ENCODE data around the gene LRP10.
"Not testable (repeated sequence)": the region's sequence is repeated elsewhere in the genome, so short reads cannot be mapped to it uniquely, and the experiment has no call there.

The LRP10 gene

GRCh38 chr14:22845821-22846625 is 25.5 kb upstream of the LRP10 start:
- Histone ChIP-seq H3K4me1 (ENCODE audit: control insufficient read depth, low read depth, low read length) (peaks cover 14% of the 10 kb centered on the region), H3K36me3 (ENCODE audit: control insufficient read depth, low read depth, low read length) (peaks cover 45% of the 10 kb centered on the region), H3K9ac (ENCODE audit: low read length) (no peak overlapping the region), H3K9me3 (ENCODE audit: control insufficient read depth, low read depth, low read length) (no peaks in the 10 kb centered on the region), H3K4me3 (ENCODE audit: low read length) (no peak overlapping the region), H3K27me3 (ENCODE audit: control insufficient read depth, insufficient read depth, low read length) (no peaks in the 10 kb centered on the region), H3K27ac (ENCODE audit: low read length) (no peak overlapping the region)

- H3K27me3 ChIP-seq (ENCODE audit: control insufficient read depth, insufficient read depth, low read length): no peaks in the 10 kb centered on the region
- H3K9me3 ChIP-seq (ENCODE audit: control insufficient read depth, low read depth, low read length): no peaks in the 10 kb centered on the region
- H3K36me3 ChIP-seq (ENCODE audit: control insufficient read depth, low read depth, low read length): peaks cover 39% of the 10 kb centered on the region
- H3K27ac ChIP-seq (ENCODE audit: low read length): no peak overlapping the region
- H3K4me3 ChIP-seq (ENCODE audit: low read length): no peak overlapping the region
- H3K4me1 ChIP-seq (ENCODE audit: control insufficient read depth, low read depth, low read length): peaks cover 14% of the 10 kb centered on the region
- no peak overlapping the region for H3K9ac ChIP-seq (ENCODE audit: low read length)
Observed at GRCh38 chr14:22846811-22847307, 24.7 kb upstream of the LRP10 start.

GRCh38 chr14:22847661-22848341 is 23.7 kb upstream of the LRP10 start:
- Histone ChIP-seq H3K9ac (ENCODE audit: low read length) (no peak overlapping the region), H3K27me3 (ENCODE audit: control insufficient read depth, insufficient read depth, low read length) (no peaks in the 10 kb centered on the region), H3K27ac (ENCODE audit: low read length) (no peak overlapping the region), H3K9me3 (ENCODE audit: control insufficient read depth, low read depth, low read length) (no peaks in the 10 kb centered on the region), H3K36me3 (ENCODE audit: control insufficient read depth, low read depth, low read length) (peaks cover 30% of the 10 kb centered on the region), H3K4me1 (ENCODE audit: control insufficient read depth, low read depth, low read length) (peaks cover 15% of the 10 kb centered on the region), H3K4me3 (ENCODE audit: low read length) (no peak overlapping the region)

GRCh38 chr14:22848351-22849164 is 23.0 kb upstream of the LRP10 start:
- no peaks in the 10 kb centered on the region for H3K9me3 ChIP-seq (ENCODE audit: control insufficient read depth, low read depth, low read length)
- peaks cover 16% of the 10 kb centered on the region for H3K4me1 ChIP-seq (ENCODE audit: control insufficient read depth, low read depth, low read length)
- no peak overlapping the region for H3K4me3 ChIP-seq (ENCODE audit: low read length)
- H3K36me3 ChIP-seq (ENCODE audit: control insufficient read depth, low read depth, low read length): peaks cover 22% of the 10 kb centered on the region
- no peak overlapping the region for H3K9ac ChIP-seq (ENCODE audit: low read length)
- no peaks in the 10 kb centered on the region for H3K27me3 ChIP-seq (ENCODE audit: control insufficient read depth, insufficient read depth, low read length)
- no peak overlapping the region for H3K27ac ChIP-seq (ENCODE audit: low read length)

GRCh38 chr14:22849212-22849819 is 22.2 kb upstream of the LRP10 start:
- H3K9me3 ChIP-seq (ENCODE audit: control insufficient read depth, low read depth, low read length): no peaks in the 10 kb centered on the region
- no peaks in the 10 kb centered on the region for H3K27me3 ChIP-seq (ENCODE audit: control insufficient read depth, insufficient read depth, low read length)
- H3K4me3 ChIP-seq (ENCODE audit: low read length): no peak overlapping the region
- H3K9ac ChIP-seq (ENCODE audit: low read length): no peak overlapping the region
- H3K4me1 ChIP-seq (ENCODE audit: control insufficient read depth, low read depth, low read length): peaks cover 16% of the 10 kb centered on the region
- no peak overlapping the region for H3K27ac ChIP-seq (ENCODE audit: low read length)
- H3K36me3 ChIP-seq (ENCODE audit: control insufficient read depth, low read depth, low read length): peaks cover 18% of the 10 kb centered on the region

- H3K4me3 ChIP-seq (ENCODE audit: low read length): no peak overlapping the region
- H3K9me3 ChIP-seq (ENCODE audit: control insufficient read depth, low read depth, low read length): no peaks in the 10 kb centered on the region
- peaks cover 16% of the 10 kb centered on the region for H3K4me1 ChIP-seq (ENCODE audit: control insufficient read depth, low read depth, low read length)
- H3K27me3 ChIP-seq (ENCODE audit: control insufficient read depth, insufficient read depth, low read length): no peaks in the 10 kb centered on the region
- H3K27ac ChIP-seq (ENCODE audit: low read length): no peak overlapping the region
- peaks cover 3% of the 10 kb centered on the region for H3K36me3 ChIP-seq (ENCODE audit: control insufficient read depth, low read depth, low read length)
- no peak overlapping the region for H3K9ac ChIP-seq (ENCODE audit: low read length)
Observed at GRCh38 chr14:22850944-22851764, 20.4 kb upstream of the LRP10 start.

- H3K27ac ChIP-seq (ENCODE audit: low read length); H3K9ac ChIP-seq (ENCODE audit: low read length); H3K4me3 ChIP-seq (ENCODE audit: low read length); H3K36me3 ChIP-seq (ENCODE audit: control insufficient read depth, low read depth, low read length); H3K27me3 ChIP-seq (ENCODE audit: control insufficient read depth, insufficient read depth, low read length); H3K9me3 ChIP-seq (ENCODE audit: control insufficient read depth, low read depth, low read length): not testable (repeated sequence)
- H3K4me1 ChIP-seq (ENCODE audit: control insufficient read depth, low read depth, low read length): peaks cover 16% of the 10 kb centered on the region
Observed at GRCh38 chr14:22852178-22852577, 19.4 kb upstream of the LRP10 start.

- H3K4me1 ChIP-seq (ENCODE audit: control insufficient read depth, low read depth, low read length): peaks cover 16% of the 10 kb centered on the region
- H3K27me3 ChIP-seq (ENCODE audit: control insufficient read depth, insufficient read depth, low read length): no peaks in the 10 kb centered on the region
- H3K9ac ChIP-seq (ENCODE audit: low read length): no peak overlapping the region
- H3K9me3 ChIP-seq (ENCODE audit: control insufficient read depth, low read depth, low read length): no peaks in the 10 kb centered on the region
- H3K4me3 ChIP-seq (ENCODE audit: low read length): no peak overlapping the region
- no peaks in the 10 kb centered on the region for H3K36me3 ChIP-seq (ENCODE audit: control insufficient read depth, low read depth, low read length)
- no peak overlapping the region for H3K27ac ChIP-seq (ENCODE audit: low read length)
Observed at GRCh38 chr14:22852599-22852939, 19.0 kb upstream of the LRP10 start.

GRCh38 chr14:22852940-22853767 is 18.4 kb upstream of the LRP10 start:
- Histone ChIP-seq H3K9me3 (ENCODE audit: control insufficient read depth, low read depth, low read length) (no peaks in the 10 kb centered on the region), H3K27ac (ENCODE audit: low read length) (no peak overlapping the region), H3K9ac (ENCODE audit: low read length) (peak overlapping the region; percentile 31), H3K27me3 (ENCODE audit: control insufficient read depth, insufficient read depth, low read length) (no peaks in the 10 kb centered on the region), H3K36me3 (ENCODE audit: control insufficient read depth, low read depth, low read length) (no peaks in the 10 kb centered on the region), H3K4me3 (ENCODE audit: low read length) (peak overlapping the region; percentile 39), H3K4me1 (ENCODE audit: control insufficient read depth, low read depth, low read length) (peaks cover 11% of the 10 kb centered on the region)

GRCh38 chr14:22854296-22854695 is 17.2 kb upstream of the LRP10 start:
- H3K9ac ChIP-seq (ENCODE audit: low read length); H3K4me3 ChIP-seq (ENCODE audit: low read length); H3K27me3 ChIP-seq (ENCODE audit: control insufficient read depth, insufficient read depth, low read length); H3K36me3 ChIP-seq (ENCODE audit: control insufficient read depth, low read depth, low read length); H3K9me3 ChIP-seq (ENCODE audit: control insufficient read depth, low read depth, low read length); H3K27ac ChIP-seq (ENCODE audit: low read length); H3K4me1 ChIP-seq (ENCODE audit: control insufficient read depth, low read depth, low read length): not testable (repeated sequence)

Measured in iPS-18a (cell line).